ENCODE data around the gene RNF169. TPM values are rescaled to one million over a fixed set of nuclear protein-coding genes. Genes with fewer than 3 reads are reported as not detected.
"Not testable (repeated sequence)": the region's sequence is repeated elsewhere in the genome, so short reads cannot be mapped to it uniquely, and the experiment has no call there.

RNF169 gene
- total RNA-seq, 1 experiment from 2014 or later = 8.1 TPM

- DNase-seq (ENCODE audit: low spot score) = not testable (repeated sequence)
These were observed 19.6 kb downstream of the RNF169 start for GRCh38 chr11:74768172-74768651.

- no peak for DNase-seq (ENCODE audit: low spot score)
These were observed 20.5 kb downstream of the RNF169 start for GRCh38 chr11:74769055-74769707.

- no peak for DNase-seq (ENCODE audit: low spot score)
These were observed 21.8 kb downstream of the RNF169 start for GRCh38 chr11:74770456-74770855.

- DNase-seq (ENCODE audit: low spot score) = no peak
These were observed 22.5 kb downstream of the RNF169 start for GRCh38 chr11:74771139-74771538.

GRCh38 chr11:74773476-74773875 is 24.8 kb downstream of the RNF169 start:
- DNase-seq (ENCODE audit: low spot score) = no peak

- no peak for DNase-seq (ENCODE audit: low spot score)
These were observed 27.1 kb downstream of the RNF169 start for GRCh38 chr11:74775762-74776161.

- DNase-seq (ENCODE audit: low spot score) = no peak
These were observed 27.9 kb downstream of the RNF169 start for GRCh38 chr11:74776546-74776945.

GRCh38 chr11:74777038-74777437 is 28.4 kb downstream of the RNF169 start:
- no peak for DNase-seq (ENCODE audit: low spot score)

GRCh38 chr11:74777877-74778276 is 29.2 kb downstream of the RNF169 start:
- no peak for DNase-seq (ENCODE audit: low spot score)

- DNase-seq (ENCODE audit: low spot score) = no peak
These were observed 29.9 kb downstream of the RNF169 start for GRCh38 chr11:74778581-74778980.

GRCh38 chr11:74780248-74781005 is 31.8 kb downstream of the RNF169 start:
- no peak for DNase-seq (ENCODE audit: low spot score)

- peak; percentile 47 for DNase-seq (ENCODE audit: low spot score)
These were observed 34.7 kb downstream of the RNF169 start for GRCh38 chr11:74783241-74783871.

GRCh38 chr11:74784234-74784633 is 35.6 kb downstream of the RNF169 start:
- no peak for DNase-seq (ENCODE audit: low spot score)

- no peak for DNase-seq (ENCODE audit: low spot score)
These were observed 36.1 kb downstream of the RNF169 start for GRCh38 chr11:74784726-74785125.

- no peak for DNase-seq (ENCODE audit: low spot score)
These were observed 37.9 kb downstream of the RNF169 start for GRCh38 chr11:74786574-74786973.

- DNase-seq (ENCODE audit: low spot score) = no peak
These were observed 42.9 kb downstream of the RNF169 start for GRCh38 chr11:74791333-74792100.

- DNase-seq (ENCODE audit: low spot score) = no peak
These were observed 57.6 kb downstream of the RNF169 start for GRCh38 chr11:74806267-74806666.

- no peak for DNase-seq (ENCODE audit: low spot score)
These were observed 61.2 kb downstream of the RNF169 start for GRCh38 chr11:74809801-74810200.

GRCh38 chr11:74815966-74816365 is 67.3 kb downstream of the RNF169 start:
- no peak for DNase-seq (ENCODE audit: low spot score)

- DNase-seq (ENCODE audit: low spot score) = no peak
These were observed 68.0 kb downstream of the RNF169 start for GRCh38 chr11:74816664-74817063.

GRCh38 chr11:74818283-74818946 is 69.8 kb downstream of the RNF169 start:
- no peak for DNase-seq (ENCODE audit: low spot score)

Measured in HT-29 (cell line).